Smooth muscle cell (in vitro differentiated cells): ENCODE measurements around the gene PNMA5. TPM values are rescaled to one million over a fixed set of nuclear protein-coding genes. Genes with fewer than 3 reads are reported as not detected.
"Not testable (repeated sequence)": the region's sequence is repeated elsewhere in the genome, so short reads cannot be mapped to it uniquely, and the experiment has no call there.

Experiments used
- DNase-seq: peaks from one replicate; lab custom pipeline; 2025; ENCODE audit not compliant: unreplicated experiment; lab: John Stamatoyannopoulos, UW
- H2AFZ ChIP-seq: fragments of 200-600 bp; sonication (generic); 2 replicates; pipeline ENCODE4 v1.6.0; 2016; ENCODE audit warnings: antibody characterized with exemption, low read depth, mild to moderate bottlenecking
- H3F3A ChIP-seq: fragments of 200-600 bp; sonication (generic); 2 replicates; pipeline ENCODE4 v1.6.0; 2017; ENCODE audit warnings: antibody characterized with exemption, low read depth
- H3K27ac ChIP-seq: fragments of 200-600 bp; sonication (generic); 2 replicates; pipeline ENCODE4 v1.5.1; 2016; ENCODE audit warnings: low read depth, mild to moderate bottlenecking
- H3K27me3 ChIP-seq: fragments of 200-600 bp; sonication (generic); 2 replicates; pipeline ENCODE4 v1.6.1; 2016; ENCODE audit warnings: low read depth, mild to moderate bottlenecking
- H3K36me3 ChIP-seq: fragments of 200-600 bp; sonication (generic); 2 replicates; pipeline ENCODE4 v1.5.1; 2016; ENCODE audit warnings: low read depth
- H3K4me1 ChIP-seq: fragments of 200-600 bp; sonication (generic); 2 replicates; pipeline ENCODE4 v1.5.1; 2016; ENCODE audit warnings: low read depth
- H3K4me2 ChIP-seq: fragments of 200-600 bp; sonication (generic); 2 replicates; pipeline ENCODE4 v1.6.0; 2016; ENCODE audit warnings: mild to moderate bottlenecking
- H3K4me3 ChIP-seq: fragments of 200-600 bp; sonication (generic); 2 replicates; pipeline ENCODE4 v1.5.1; 2016; ENCODE audit warnings: mild to moderate bottlenecking
- H3K79me2 ChIP-seq: fragments of 200-600 bp; sonication (generic); 2 replicates; pipeline ENCODE4 v1.6.0; 2016; ENCODE audit warnings: low read depth, mild to moderate bottlenecking
- H3K9ac ChIP-seq: fragments of 200-600 bp; sonication (generic); 2 replicates; pipeline ENCODE4 v1.6.0; 2016; ENCODE audit warnings: low read depth
- H3K9me3 ChIP-seq: fragments of 200-600 bp; sonication (generic); replicated peaks from 2 replicates; pipeline ENCODE4 v1.5.1; 2016; ENCODE audit warnings: low read depth
- H4K20me1 ChIP-seq: fragments of 200-600 bp; sonication (generic); 2 replicates; pipeline ENCODE4 v1.6.0; 2016; ENCODE audit warnings: low read depth
- CTCF ChIP-seq: fragments of 200-600 bp; sonication (generic); IDR thresholded peaks from 2 replicates; pipeline ENCODE4 v1.5.1; 2017; ENCODE audit warnings: borderline replicate concordance, mild to moderate bottlenecking, antibody characterized with exemption; ENCODE audit not compliant: insufficient read depth, poor library complexity, severe bottlenecking
- WGBS: methylation state at CpG from one replicate; pipeline ENCODE4 v1.1.7; 2016; ENCODE audit warnings: low lambda C conversion rate; 5-methylcytosine and 5-hydroxymethylcytosine counted together
- polyA plus RNA-seq: library from polyadenylated mRNA; unstranded; fragments of >200 nt; fragmentation: Nextera tagmentation; extraction: Ambion mirVana; gene quantifications from 2 replicates; pipeline ENCODE4 v1.2.1, GENCODE V29; 2016
- total RNA-seq: library from RNA; depleted of rRNA; stranded (reverse); fragments of >200 nt; gene quantifications from 2 replicates; pipeline ENCODE4 v1.2.3, GENCODE V29; 2014

The PNMA5 gene
- total and polyA plus RNA-seq, 2 experiments from 2014 or later: not detected

- no peak for DNase-seq
- Histone ChIP-seq H4K20me1 (no peaks in the 10 kb centered on the region), H3F3A (no peaks in the 10 kb centered on the region), H2AFZ (no peak overlapping the region), H3K4me3 (no peak overlapping the region), H3K36me3 (no peaks in the 10 kb centered on the region), H3K27me3 (peaks cover 6% of the 10 kb centered on the region), H3K27ac (no peak overlapping the region), H3K4me1 (no peaks in the 10 kb centered on the region), H3K79me2 (no peaks in the 10 kb centered on the region), H3K9me3 (no peaks in the 10 kb centered on the region), H3K9ac (no peak overlapping the region), H3K4me2 (no peak overlapping the region)
- WGBS: 58% methylated on average over 1 of the region's 1 CpG
- no peak for TF ChIP-seq CTCF
These were observed 10.9 kb upstream of the PNMA5 start for GRCh38 chrX:153004780-153005179.

GRCh38 chrX:153003981-153004380, 10.1 kb upstream of the PNMA5 start:
- 73% methylated on average over 4 of the region's 4 CpGs for WGBS
- DNase-seq: no peak
- no peaks in the 10 kb centered on the region for H3K9me3 ChIP-seq
- H4K20me1 ChIP-seq: no peaks in the 10 kb centered on the region
- H3K36me3 ChIP-seq: no peaks in the 10 kb centered on the region
- no peak overlapping the region for H3K9ac ChIP-seq
- H3K27me3 ChIP-seq: peaks cover 6% of the 10 kb centered on the region
- no peak for TF ChIP-seq CTCF
- H3F3A ChIP-seq: no peaks in the 10 kb centered on the region
- no peaks in the 10 kb centered on the region for H3K4me1 ChIP-seq
- no peak overlapping the region for H3K4me3 ChIP-seq
- no peaks in the 10 kb centered on the region for H3K79me2 ChIP-seq
- H3K4me2 ChIP-seq: no peak overlapping the region
- H2AFZ ChIP-seq: no peak overlapping the region
- no peak overlapping the region for H3K27ac ChIP-seq

GRCh38 chrX:153002182-153002581, 8.3 kb upstream of the PNMA5 start:
- not testable (repeated sequence) for H3K4me2 ChIP-seq, H3F3A ChIP-seq, H4K20me1 ChIP-seq, H3K27me3 ChIP-seq, H2AFZ ChIP-seq, H3K4me3 ChIP-seq, H3K79me2 ChIP-seq, DNase-seq, H3K9ac ChIP-seq, H3K9me3 ChIP-seq, H3K36me3 ChIP-seq, H3K27ac ChIP-seq, H3K4me1 ChIP-seq
- WGBS: 57% methylated on average over 2 of the region's 2 CpGs

GRCh38 chrX:152997337-152997736, 3.4 kb upstream of the PNMA5 start:
- peaks cover 6% of the 10 kb centered on the region for H3K27me3 ChIP-seq
- WGBS: 84% methylated on average over 9 of the region's 9 CpGs
- no peak overlapping the region for H2AFZ ChIP-seq
- no peaks in the 10 kb centered on the region for H3K9me3 ChIP-seq
- H3K9ac ChIP-seq: no peak overlapping the region
- no peak for TF ChIP-seq CTCF
- no peaks in the 10 kb centered on the region for H3K36me3 ChIP-seq
- no peaks in the 10 kb centered on the region for H3F3A ChIP-seq
- H3K4me1 ChIP-seq: no peaks in the 10 kb centered on the region
- no peak for DNase-seq
- H3K4me3 ChIP-seq: no peak overlapping the region
- H3K4me2 ChIP-seq: no peak overlapping the region
- H3K79me2 ChIP-seq: no peaks in the 10 kb centered on the region
- H3K27ac ChIP-seq: no peak overlapping the region
- H4K20me1 ChIP-seq: no peaks in the 10 kb centered on the region
